CD4-positive, alpha-beta T cell treated with Interleukin-15 for 4 hours (primary cell): ENCODE data around the gene WIPF2.

Experiments used
- DNase-seq: peaks from one replicate; pipeline ENCODE4 v3.0.0-alpha.2; 2020; ENCODE audit warnings: low spot score

The WIPF2 gene

GRCh38 chr17:40315206-40315605, 96.1 kb downstream of the WIPF2 start:
- DNase-seq, result no peak

- DNase-seq, result no peak
Observed at GRCh38 chr17:40315678-40316570, 96.8 kb downstream of the WIPF2 start.

- DNase-seq, result no peak
Observed at GRCh38 chr17:40316571-40317344, 97.7 kb downstream of the WIPF2 start.

- peak; percentile 61 for DNase-seq
Observed at GRCh38 chr17:40317345-40317873, 98.3 kb downstream of the WIPF2 start.

- DNase-seq, result peak; percentile 92
Observed at GRCh38 chr17:40317880-40318829, 99.1 kb downstream of the WIPF2 start.

- DNase-seq, result no peak
Observed at GRCh38 chr17:40318830-40319391, 99.8 kb downstream of the WIPF2 start.

- peak; percentile 83 for DNase-seq
Observed at GRCh38 chr17:40319651-40320540, 100.8 kb downstream of the WIPF2 start.

- DNase-seq, result peak; percentile 72
Observed at GRCh38 chr17:40320756-40321523, 101.8 kb downstream of the WIPF2 start.

GRCh38 chr17:40321524-40321929, 102.4 kb downstream of the WIPF2 start:
- DNase-seq, result no peak

- no peak for DNase-seq
Observed at GRCh38 chr17:40321961-40322357, 102.9 kb downstream of the WIPF2 start.

- peak; percentile 96 for DNase-seq
Observed at GRCh38 chr17:40322358-40323315, 103.5 kb downstream of the WIPF2 start.

- DNase-seq, result peak; percentile 80
Observed at GRCh38 chr17:40323391-40324381, 104.6 kb downstream of the WIPF2 start.

GRCh38 chr17:40325156-40326013, 106.3 kb downstream of the WIPF2 start:
- peak; percentile 62 for DNase-seq

- DNase-seq, result peak; percentile 66
Observed at GRCh38 chr17:40326014-40326831, 107.1 kb downstream of the WIPF2 start.

- DNase-seq, result no peak
Observed at GRCh38 chr17:40326832-40327199, 107.7 kb downstream of the WIPF2 start.
